CD4-positive, CD25-positive, alpha-beta regulatory T cell (primary cell): ENCODE measurements around the gene PDLIM4. TPM values are rescaled to one million over a fixed set of nuclear protein-coding genes. Genes with fewer than 3 reads are reported as not detected.

Experiments
- ATAC-seq, 2 donors: fragments of 150-1000 bp; cut with Tn5 transposase; one replicate each; pipeline ENCODE4 v1.10.0; 2021; ENCODE audit warnings: low read depth in 2 of 2, moderate number of reproducible peaks in 2 of 2, moderate library complexity in 1 of 2
- DNase-seq, 3 donors: peaks; one replicate each; pipeline versions ENCODE4 v3.0.0 to v3.0.0-alpha.2; 2012 to 2022; ENCODE audit warnings: mixed read lengths in 1 of 3
- H3K27ac ChIP-seq: one replicate; pipeline ENCODE4 v1.7.0; 2013; ENCODE audit warnings: mild to moderate bottlenecking, low read length; ENCODE audit not compliant: insufficient read depth, poor library complexity, severe bottlenecking
- H3K27me3 ChIP-seq: one replicate; pipeline ENCODE4 v1.7.0; 2013; ENCODE audit warnings: low read length; ENCODE audit not compliant: control insufficient read depth, insufficient read depth
- H3K36me3 ChIP-seq: one replicate; pipeline ENCODE4 v1.7.0; 2013; ENCODE audit warnings: mild to moderate bottlenecking, low read length, moderate library complexity; ENCODE audit not compliant: control insufficient read depth, insufficient read depth
- H3K4me1 ChIP-seq: 2 replicates; pipeline ENCODE4 v1.7.0; 2013; ENCODE audit warnings: mild to moderate bottlenecking, low read length; ENCODE audit not compliant: insufficient read depth, control insufficient read depth, poor library complexity, severe bottlenecking
- H3K4me3 ChIP-seq: one replicate; pipeline ENCODE4 v1.7.0; 2013; ENCODE audit warnings: low read depth, mild to moderate bottlenecking, low read length, moderate library complexity
- H3K9me3 ChIP-seq, 2 experiments: 1 replicate in 1 of 2; 2 replicates in 1 of 2; pipeline ENCODE4 v1.7.0; 2013; ENCODE audit warnings: low read length in 2 of 2, mild to moderate bottlenecking in 1 of 2, moderate library complexity in 1 of 2; ENCODE audit not compliant: control insufficient read depth in 2 of 2
- H3K27ac Mint-ChIP-seq, 3 donors: one replicate each; pipeline ENCODE4 v1.8.0; 2020 to 2022; ENCODE audit warnings: mild to moderate bottlenecking in 3 of 3, mixed read lengths in 3 of 3, moderate library complexity in 2 of 3
- H3K27me3 Mint-ChIP-seq: one replicate; pipeline ENCODE4 v1.8.0; 2022; ENCODE audit warnings: mild to moderate bottlenecking, mixed read lengths
- H3K36me3 Mint-ChIP-seq: one replicate; pipeline ENCODE4 v1.8.0; 2020; ENCODE audit warnings: mixed read lengths
- H3K4me1 Mint-ChIP-seq, 4 donors: one replicate each; pipeline ENCODE4 v1.8.0; 2020 to 2022; ENCODE audit warnings: mixed read lengths in 4 of 4, mild to moderate bottlenecking in 1 of 4
- H3K4me3 Mint-ChIP-seq, 4 donors: one replicate each; pipeline ENCODE4 v1.8.0; 2020 to 2022; ENCODE audit warnings: mild to moderate bottlenecking in 4 of 4, mixed read lengths in 4 of 4, moderate library complexity in 3 of 4
- H3K9me3 Mint-ChIP-seq, 7 donors: one replicate each; pipeline ENCODE4 v1.8.0; 2020 to 2022; ENCODE audit warnings: mixed read lengths in 7 of 7, mild to moderate bottlenecking in 3 of 7, moderate library complexity in 2 of 7
- polyA plus RNA-seq, 4 donors: library from polyadenylated mRNA; unstranded; fragments of 300-500 nt; fragmentation: Illumina TruSeq; gene quantifications; one replicate each; pipeline ENCODE4 v1.2.3, GENCODE V29; 2021
- total RNA-seq: library from RNA; stranded (reverse); gene quantifications from one replicate; pipeline ENCODE4 v1.2.3, GENCODE V29; 2022

PDLIM4 gene
- total and polyA plus RNA-seq, 5 donors from 2014 or later, result not detected

DNA sequence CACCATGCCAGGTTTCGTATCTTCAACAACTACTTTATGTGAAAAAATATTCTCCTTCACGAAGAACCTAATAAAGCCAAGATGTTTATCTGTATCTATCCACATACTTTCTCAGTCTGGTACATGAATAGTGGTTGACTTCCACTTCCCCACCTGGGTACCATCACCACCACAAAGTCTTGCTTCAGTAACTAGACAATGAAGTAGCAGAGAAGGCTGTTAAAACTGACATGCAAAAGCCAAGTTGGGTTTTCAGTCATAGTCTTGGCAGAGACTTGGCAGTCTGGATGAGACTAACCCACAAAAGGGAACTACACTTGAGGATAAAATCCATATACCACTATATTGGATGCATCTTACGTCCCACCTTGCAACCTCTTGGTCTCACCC is 34.9 kb upstream of the PDLIM4 start:
- DNase-seq (no peak), ATAC-seq (no peak)
- H3K9me3 ChIP-seq, result no peaks in the 10 kb centered on the region
- Mint-ChIP-seq H3K4me1 (peaks cover 0 to 8% (median 0%) of the 10 kb centered on the region in 4 donors), H3K9me3 (no peaks in the 10 kb centered on the region), H3K27me3 (peaks cover 23% of the 10 kb centered on the region), H3K4me3 (no peak overlapping the region), H3K36me3 (no peaks in the 10 kb centered on the region), H3K27ac (no peak overlapping the region)
- peaks cover 4% of the 10 kb centered on the region for H3K27me3 ChIP-seq
- H3K27ac ChIP-seq, result no peak overlapping the region
- no peak overlapping the region for H3K4me3 ChIP-seq
- H3K36me3 ChIP-seq, result no peaks in the 10 kb centered on the region
- peaks cover 2% of the 10 kb centered on the region for H3K4me1 ChIP-seq

DNA sequence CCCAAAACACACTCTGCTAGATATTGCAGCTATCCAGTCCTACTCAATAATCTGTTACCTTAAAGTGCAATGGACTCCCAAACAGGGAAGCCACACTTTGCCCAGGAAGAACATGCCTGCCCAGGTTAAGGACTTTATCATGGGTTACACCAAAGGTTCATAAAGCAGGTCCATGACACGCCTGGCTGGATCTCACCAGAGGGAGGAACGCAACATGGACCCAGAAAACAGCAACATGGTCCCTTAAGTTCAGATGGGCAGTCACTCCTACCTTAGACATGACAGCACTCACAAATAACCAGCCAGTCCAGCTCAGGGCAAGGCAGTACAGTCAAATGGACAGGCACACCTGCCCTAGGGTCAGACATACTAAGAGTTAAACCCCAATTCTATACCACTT is 33.6 kb upstream of the PDLIM4 start:
- H3K36me3 ChIP-seq, result no peaks in the 10 kb centered on the region
- Mint-ChIP-seq H3K36me3 (no peaks in the 10 kb centered on the region), H3K27ac (peak overlapping the region in 1 of 3 donors; percentile 33), H3K9me3 (no peaks in the 10 kb centered on the region), H3K27me3 (peaks cover 29% of the 10 kb centered on the region), H3K4me3 (no peak overlapping the region), H3K4me1 (peaks cover 0 to 8% (median 0%) of the 10 kb centered on the region in 4 donors)
- peaks cover 5% of the 10 kb centered on the region for H3K27me3 ChIP-seq
- H3K27ac ChIP-seq, result no peak overlapping the region
- ATAC-seq (no peak), DNase-seq (no peak)
- no peak overlapping the region for H3K4me3 ChIP-seq
- no peaks in the 10 kb centered on the region for H3K9me3 ChIP-seq
- H3K4me1 ChIP-seq, result peaks cover 8% of the 10 kb centered on the region

GRCh38 chr5:132224716-132225115 is 32.8 kb upstream of the PDLIM4 start:
- Mint-ChIP-seq H3K27me3 (peaks cover 38% of the 10 kb centered on the region), H3K9me3 (peaks cover 0 to under 1% (median 0%) of the 10 kb centered on the region in 7 donors), H3K4me3 (no peak overlapping the region), H3K36me3 (no peaks in the 10 kb centered on the region), H3K4me1 (peaks cover 0 to 14% (median 0%) of the 10 kb centered on the region in 4 donors), H3K27ac (peak overlapping the region in 1 of 3 donors; percentile 62)
- Histone ChIP-seq H3K27me3 (peaks cover 11% of the 10 kb centered on the region), H3K4me1 (peaks cover 8% of the 10 kb centered on the region), H3K36me3 (no peaks in the 10 kb centered on the region), H3K4me3 (no peak overlapping the region), H3K27ac (no peak overlapping the region), H3K9me3 (no peaks in the 10 kb centered on the region)
- DNase-seq (no peak), ATAC-seq (no peak)

DNA sequence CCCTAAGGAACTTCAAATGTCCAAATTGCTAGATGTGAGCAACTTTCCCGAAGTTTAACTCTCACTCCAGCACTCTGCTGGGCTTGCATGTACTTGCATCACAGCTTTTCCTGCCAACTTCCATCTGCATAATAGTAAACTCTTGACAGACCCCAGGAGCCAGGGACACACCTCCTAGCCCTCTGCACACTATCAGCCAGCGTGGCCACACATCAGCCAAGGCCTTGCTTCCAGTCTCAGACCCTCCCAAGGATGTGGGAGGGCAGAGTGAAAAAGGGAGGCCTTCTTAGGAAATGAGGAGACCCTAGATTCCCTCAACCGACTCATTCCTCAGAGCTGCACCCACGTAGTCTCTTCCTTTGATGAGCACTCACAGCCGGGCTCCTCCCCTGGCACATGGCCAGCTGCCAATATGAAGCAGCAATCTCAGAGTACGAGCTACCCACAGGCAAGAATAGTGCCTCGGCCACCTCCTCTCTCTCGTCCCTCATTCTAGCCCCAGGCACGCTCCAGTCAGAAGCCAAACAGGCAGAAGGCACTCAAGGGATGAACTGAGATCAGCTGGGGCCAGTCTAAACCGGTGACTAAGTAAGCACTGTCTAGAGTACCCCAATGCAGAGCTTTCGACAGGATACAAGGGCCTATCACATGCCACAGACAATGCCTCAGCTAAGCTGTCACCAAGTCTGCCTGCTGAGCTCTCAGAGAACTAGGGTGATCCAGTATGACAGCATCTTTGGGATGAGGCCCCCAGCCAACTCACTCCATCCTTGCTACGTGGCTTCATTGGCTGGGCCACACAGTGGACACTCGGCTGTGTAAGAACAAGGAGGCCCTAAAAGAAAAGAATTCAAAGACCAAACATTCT is 32.1 kb upstream of the PDLIM4 start:
- Mint-ChIP-seq H3K4me1 (peaks cover 0 to 14% (median 0%) of the 10 kb centered on the region in 4 donors), H3K4me3 (peak overlapping the region in 1 of 4 donors; percentile 17), H3K27me3 (peaks cover 44% of the 10 kb centered on the region), H3K27ac (peak overlapping the region in 1 of 3 donors; percentile 62), H3K9me3 (peaks cover 0 to 2% (median 0%) of the 10 kb centered on the region in 7 donors), H3K36me3 (no peaks in the 10 kb centered on the region)
- Histone ChIP-seq H3K9me3 (no peaks in the 10 kb centered on the region), H3K4me1 (peaks cover 8% of the 10 kb centered on the region), H3K27me3 (peaks cover 12% of the 10 kb centered on the region), H3K27ac (no peak overlapping the region), H3K4me3 (no peak overlapping the region), H3K36me3 (no peaks in the 10 kb centered on the region)
- DNase-seq (peak in 1 of 3 donors; percentile 9), ATAC-seq (no peak)

GRCh38 chr5:132226516-132227234 is 30.8 kb upstream of the PDLIM4 start:
- Mint-ChIP-seq H3K27ac (no peak overlapping the region), H3K4me1 (peaks cover 0 to 14% (median 3%) of the 10 kb centered on the region in 4 donors), H3K27me3 (peaks cover 51% of the 10 kb centered on the region), H3K4me3 (peak overlapping the region in 3 of 4 donors; percentile 23 to 61 (median 51)), H3K36me3 (no peaks in the 10 kb centered on the region), H3K9me3 (peaks cover 0 to 2% (median 0%) of the 10 kb centered on the region in 7 donors)
- ATAC-seq, result no peak
- Histone ChIP-seq H3K27me3 (peaks cover 16% of the 10 kb centered on the region), H3K27ac (no peak overlapping the region), H3K36me3 (no peaks in the 10 kb centered on the region), H3K9me3 (no peaks in the 10 kb centered on the region), H3K4me1 (peaks cover 8% of the 10 kb centered on the region), H3K4me3 (no peak overlapping the region)
- no peak for DNase-seq

DNA sequence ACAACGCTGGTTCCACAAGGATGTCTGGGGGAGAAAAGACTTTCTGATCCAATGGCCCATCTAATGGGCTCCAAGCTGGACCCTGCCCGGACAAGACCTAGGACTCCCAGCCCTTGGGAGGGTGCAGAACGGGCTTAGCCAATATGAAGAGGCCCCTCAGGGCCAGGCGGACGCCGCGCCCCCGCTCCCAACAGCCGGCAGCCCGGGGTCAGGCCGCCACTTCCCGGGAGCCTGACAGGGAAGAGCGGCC is 30.3 kb upstream of the PDLIM4 start:
- peaks cover 51% of the 10 kb centered on the region for H3K27me3 Mint-ChIP-seq
- ATAC-seq, result no peak

GRCh38 chr5:132227485-132228240 is 29.8 kb upstream of the PDLIM4 start, which contains the start of gene P4HA2:
TSS of gene P4HA2 (minus strand) at chr5:132227853. CDS start at chr5:132218626, 9,227 bp downstream.
- no peaks in the 10 kb centered on the region for H3K9me3 ChIP-seq
- DNase-seq (peak in 1 of 3 donors; percentile 24), ATAC-seq (peak; percentile 48)
- no peak within 1 kb of the TSS for H3K4me3 ChIP-seq
- H3K27ac ChIP-seq, result no peak within 1 kb of the TSS
- peaks cover 16% of the 10 kb centered on the region for H3K27me3 ChIP-seq
- H3K36me3 ChIP-seq, result no peaks in the 10 kb centered on the region
- H3K4me3 Mint-ChIP-seq, result peak within 1 kb of the TSS in 3 of 4 donors; percentile 44 to 61 (median 51)
- peaks cover 0 to 14% (median 3%) of the 10 kb centered on the region in 4 donors for H3K4me1 Mint-ChIP-seq
- H3K27me3 Mint-ChIP-seq, result peaks cover 56% of the 10 kb centered on the region
- H3K4me1 ChIP-seq, result peaks cover 8% of the 10 kb centered on the region
- no peak within 1 kb of the TSS for H3K27ac Mint-ChIP-seq
- H3K36me3 Mint-ChIP-seq, result no peaks in the 10 kb centered on the region
- peaks cover 0 to 3% (median 0%) of the 10 kb centered on the region in 7 donors for H3K9me3 Mint-ChIP-seq

More for the DNA sequence above, 30.3 kb upstream of the PDLIM4 start:
- no peak overlapping the region for H3K4me3 ChIP-seq
- H3K36me3 Mint-ChIP-seq, result no peaks in the 10 kb centered on the region
- no peak overlapping the region for H3K27ac ChIP-seq
- H3K36me3 ChIP-seq, result no peaks in the 10 kb centered on the region
- H3K9me3 Mint-ChIP-seq, result peaks cover 0 to 2% (median 0%) of the 10 kb centered on the region in 7 donors
- H3K9me3 ChIP-seq, result no peaks in the 10 kb centered on the region
- peaks cover 8% of the 10 kb centered on the region for H3K4me1 ChIP-seq
- no peak overlapping the region for H3K4me3 Mint-ChIP-seq
- peaks cover 16% of the 10 kb centered on the region for H3K27me3 ChIP-seq
- no peak for DNase-seq
- peaks cover 0 to 14% (median 3%) of the 10 kb centered on the region in 4 donors for H3K4me1 Mint-ChIP-seq
- H3K27ac Mint-ChIP-seq, result no peak overlapping the region
